MM.1S (cell line): ENCODE results near the gene EXOSC1.

Experiments used
- EZH2 ChIP-seq: fragments of 300-600 bp; sonication (generic); optimal IDR thresholded peaks from 2 replicates; pipeline ENCODE3; 2017; ENCODE audit warnings: low read depth, mild to moderate bottlenecking, antibody characterized with exemption, low read length, mixed read lengths
- TF ChIP-seq, protein P1 (sequence below): fragments of 300-600 bp; sonication (generic); IDR thresholded peaks from 2 replicates; pipeline ENCODE4 v1.5.1; 2016; ENCODE audit warnings: antibody characterized with exemption, low read length, mixed read lengths

- TF ChIP-seq, protein P1, sequence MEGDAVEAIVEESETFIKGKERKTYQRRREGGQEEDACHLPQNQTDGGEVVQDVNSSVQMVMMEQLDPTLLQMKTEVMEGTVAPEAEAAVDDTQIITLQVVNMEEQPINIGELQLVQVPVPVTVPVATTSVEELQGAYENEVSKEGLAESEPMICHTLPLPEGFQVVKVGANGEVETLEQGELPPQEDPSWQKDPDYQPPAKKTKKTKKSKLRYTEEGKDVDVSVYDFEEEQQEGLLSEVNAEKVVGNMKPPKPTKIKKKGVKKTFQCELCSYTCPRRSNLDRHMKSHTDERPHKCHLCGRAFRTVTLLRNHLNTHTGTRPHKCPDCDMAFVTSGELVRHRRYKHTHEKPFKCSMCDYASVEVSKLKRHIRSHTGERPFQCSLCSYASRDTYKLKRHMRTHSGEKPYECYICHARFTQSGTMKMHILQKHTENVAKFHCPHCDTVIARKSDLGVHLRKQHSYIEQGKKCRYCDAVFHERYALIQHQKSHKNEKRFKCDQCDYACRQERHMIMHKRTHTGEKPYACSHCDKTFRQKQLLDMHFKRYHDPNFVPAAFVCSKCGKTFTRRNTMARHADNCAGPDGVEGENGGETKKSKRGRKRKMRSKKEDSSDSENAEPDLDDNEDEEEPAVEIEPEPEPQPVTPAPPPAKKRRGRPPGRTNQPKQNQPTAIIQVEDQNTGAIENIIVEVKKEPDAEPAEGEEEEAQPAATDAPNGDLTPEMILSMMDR = no peak
- TF ChIP-seq EZH2 = no peak
These were observed 20.2 kb upstream of the EXOSC1 start for GRCh38 chr10:97465982-97466381.
